B cell (primary cell): ENCODE measurements around the gene DHX40. TPM values are rescaled to one million over a fixed set of nuclear protein-coding genes. Genes with fewer than 3 reads are reported as not detected.

Experiments used
- ATAC-seq: fragments of 200-7000 bp; cut with Tn5 transposase; one replicate; pipeline ENCODE4 v1.10.0; 2021; ENCODE audit warnings: low read depth, mild to moderate bottlenecking, moderate number of reproducible peaks, moderate library complexity
- CTCF ChIA-PET: fragments of 350-600 bp; sonication (Branson Sonifier 250); formaldehyde crosslinking; loops from one replicate; lab custom pipeline; 2021; ENCODE audit warnings: antibody characterized with exemption, inconsistent platforms; lab: Charles Lee
- POLR2A ChIA-PET: fragments of 350-600 bp; sonication (Branson Sonifier 250); formaldehyde crosslinking; loops from one replicate; lab custom pipeline; 2021; ENCODE audit warnings: antibody characterized with exemption; lab: Charles Lee
- DNase-seq: peaks from one replicate; pipeline ENCODE4 v3.0.0; 2013
- H2AFZ ChIP-seq: 2 replicates; pipeline ENCODE4 v1.6.1; 2012; ENCODE audit warnings: mild to moderate bottlenecking, low read depth, low read length; ENCODE audit not compliant: insufficient read depth, poor library complexity, severe bottlenecking
- H3K27ac ChIP-seq, 2 donors: 1 replicate in 1 of 2; 2 replicates in 1 of 2; pipeline ENCODE4 v1.5.1; 2012 to 2013; ENCODE audit warnings: low read length in 2 of 2, mild to moderate bottlenecking in 2 of 2, moderate library complexity in 1 of 2
- H3K27me3 ChIP-seq, 4 experiments: fragments of 200-600 bp in 1 of 4; sonication (generic) in 1 of 4; replicated peaks in 1 of 4; 1 replicate in 2 of 4; 2 replicates in 2 of 4; pipeline versions ENCODE4 v1.6.1 to v1.7.0; 2013 to 2016; ENCODE audit warnings: low read length in 3 of 4, mild to moderate bottlenecking in 2 of 4, mixed read lengths in 1 of 4, moderate library complexity in 1 of 4; ENCODE audit not compliant: insufficient read depth in 4 of 4, control insufficient read depth in 3 of 4; ENCODE audit errors: control extremely low read depth in 1 of 4
- H3K36me3 ChIP-seq, 2 experiments: replicated peaks in 1 of 2; 1 replicate in 1 of 2; 2 replicates in 1 of 2; pipeline versions ENCODE4 v1.6.1 to v1.7.1; 2013; ENCODE audit warnings: low read length in 1 of 2; ENCODE audit not compliant: insufficient read depth in 2 of 2, control insufficient read depth in 1 of 2; ENCODE audit errors: control extremely low read depth in 1 of 2, extremely low read depth in 1 of 2
- H3K4me1 ChIP-seq, 2 donors: fragments of 200-600 bp in 1 of 2; sonication (generic) in 1 of 2; 1 replicate in 1 of 2; 2 replicates in 1 of 2; pipeline versions ENCODE4 v1.5.1 to v1.6.1; 2013 to 2017; ENCODE audit warnings: low read length in 2 of 2; ENCODE audit not compliant: control insufficient read depth in 2 of 2, insufficient read depth in 2 of 2
- H3K4me2 ChIP-seq: replicated peaks from 2 replicates; pipeline ENCODE3; 2012; ENCODE audit warnings: mild to moderate bottlenecking, low read depth, low read length; ENCODE audit not compliant: poor library complexity, severe bottlenecking
- H3K4me3 ChIP-seq, 5 experiments: fragments of 200-600 bp in 1 of 5; sonication (generic) in 1 of 5; 1 replicate in 3 of 5; 2 replicates in 2 of 5; pipeline versions ENCODE4 v1.5.1 to v1.7.0; 2011 to 2016; ENCODE audit warnings: low read length in 4 of 5, mild to moderate bottlenecking in 4 of 5, low read depth in 2 of 5, control low read depth in 1 of 5, moderate library complexity in 1 of 5; ENCODE audit not compliant: insufficient read depth in 1 of 5; ENCODE audit errors: control extremely low read depth in 1 of 5, extremely low read depth in 1 of 5
- H3K79me2 ChIP-seq: fragments of 200-600 bp; sonication (generic); one replicate; pipeline ENCODE4 v1.6.0; 2016; ENCODE audit warnings: low read length; ENCODE audit not compliant: control insufficient read depth, insufficient read depth
- H3K9ac ChIP-seq: fragments of 200-600 bp; sonication (generic); 2 replicates; pipeline ENCODE4 v1.6.1; 2017; ENCODE audit warnings: mild to moderate bottlenecking, low read length, moderate library complexity
- H3K9me3 ChIP-seq, 3 donors: one replicate each; pipeline versions ENCODE4 v1.6.1 to v1.7.1; 2013; ENCODE audit warnings: low read length in 2 of 3; ENCODE audit not compliant: control insufficient read depth in 2 of 3, insufficient read depth in 1 of 3; ENCODE audit errors: control extremely low read depth in 1 of 3
- H4K20me1 ChIP-seq: 2 replicates; pipeline ENCODE4 v1.6.0; 2012; ENCODE audit warnings: mild to moderate bottlenecking, low read length; ENCODE audit not compliant: insufficient read depth, control insufficient read depth, poor library complexity, severe bottlenecking
- H3K27ac Mint-ChIP-seq: one replicate; pipeline ENCODE4 v1.8.0; 2021; ENCODE audit warnings: mixed read lengths
- H3K27me3 Mint-ChIP-seq: one replicate; pipeline ENCODE4 v1.8.0; 2021; ENCODE audit warnings: mixed read lengths
- H3K4me1 Mint-ChIP-seq: one replicate; pipeline ENCODE4 v1.8.0; 2021; ENCODE audit warnings: mixed read lengths
- H3K4me3 Mint-ChIP-seq: one replicate; pipeline ENCODE4 v1.8.0; 2021; ENCODE audit warnings: mixed read lengths
- H3K9me3 Mint-ChIP-seq: one replicate; pipeline ENCODE4 v1.8.0; 2022; ENCODE audit warnings: mixed read lengths; ENCODE audit not compliant: insufficient read depth
- CTCF ChIP-seq: fragments of 200-600 bp; IDR thresholded peaks from one replicate; pipeline ENCODE4 v1.8.0; 2022; ENCODE audit warnings: antibody characterized with exemption, mild to moderate bottlenecking
- EZH2 ChIP-seq: IDR thresholded peaks from 2 replicates; pipeline ENCODE4 v1.6.1; 2012; ENCODE audit warnings: borderline replicate concordance, low read depth, mild to moderate bottlenecking, moderate library complexity, low read length; ENCODE audit not compliant: insufficient read depth, poor library complexity, severe bottlenecking
- WGBS: methylation state at CpG from one replicate; pipeline ENCODE4 v1.1.5; 2013; ENCODE audit warnings: missing lambda C conversion rate; ENCODE audit not compliant: insufficient coverage; 5-methylcytosine and 5-hydroxymethylcytosine counted together
- intact Hi-C: fragments of 100-400 bp; cut with micrococcal nuclease; formaldehyde crosslinking; loops from one replicate; pipeline ENCODE4 v1.10.0; 2022
- polyA plus RNA-seq: library from polyadenylated mRNA; depleted of rRNA; stranded (reverse); fragments of >200 nt; gene quantifications from 2 replicates; pipeline ENCODE4 v1.2.3, GENCODE V29; 2012
- total RNA-seq, 2 donors: library from RNA; stranded (reverse); fragments of 120-200 nt in 1 of 2; gene quantifications; 1 replicate in 1 of 2; 2 replicates in 1 of 2; pipeline versions ENCODE4 v1.2.3 to v1.2.4, GENCODE V29; 2013 to 2022

The DHX40 gene
- total and polyA plus RNA-seq, 2 donors (not counting 1 experiment from before 2014, with no cell fraction given) = 10.4 to 28.7 TPM

GRCh38 chr17:59525668-59526067 lies 39.7 kb upstream of the DHX40 start:
- peaks cover 0 to 2% of the 10 kb centered on the region in 2 donors for H3K4me1 ChIP-seq

GRCh38 chr17:59526451-59526850 lies 39.0 kb upstream of the DHX40 start:
- CTCF ChIA-PET = no interaction called here
- DNase-seq = no peak
- no peaks in the 10 kb centered on the region for H3K9me3 Mint-ChIP-seq

More at GRCh38 chr17:59525668-59526067, 39.7 kb upstream of the DHX40 start:
- H3K4me3 Mint-ChIP-seq = no peak overlapping the region
- peaks cover 0 to 3% (median under 1%) of the 10 kb centered on the region in 4 experiments for H3K27me3 ChIP-seq
- no peaks in the 10 kb centered on the region for H3K9me3 ChIP-seq
- no peak overlapping the region for H3K4me2 ChIP-seq
- no CpG with 5 or more reads among the region's 2 CpGs for WGBS
- DNase-seq (no peak), ATAC-seq (no peak)
- intact Hi-C loops = no loop called here
- no peak overlapping the region for H2AFZ ChIP-seq
- no peaks in the 10 kb centered on the region for H3K79me2 ChIP-seq
- H3K4me3 ChIP-seq = no peak overlapping the region
- no peaks in the 10 kb centered on the region for H3K36me3 ChIP-seq
- H4K20me1 ChIP-seq = no peaks in the 10 kb centered on the region
- H3K27ac Mint-ChIP-seq = no peak overlapping the region
- POLR2A ChIA-PET = no interaction called here
- H3K9ac ChIP-seq = no peak overlapping the region
- CTCF ChIA-PET = interaction anchor here (1.7 kb wide), 1 partner anchor 15 kb away, joined by 5 read pairs; no protein-coding TSS in a partner anchor
- no peak for TF ChIP-seq CTCF
- TF ChIP-seq EZH2 = no peak
- H3K27ac ChIP-seq = no peak overlapping the region
- H3K4me1 Mint-ChIP-seq = peaks cover 4% of the 10 kb centered on the region
- peaks cover 26% of the 10 kb centered on the region for H3K27me3 Mint-ChIP-seq
- no peaks in the 10 kb centered on the region for H3K9me3 Mint-ChIP-seq

More at GRCh38 chr17:59526451-59526850, 39.0 kb upstream of the DHX40 start:
- H3K9ac ChIP-seq = no peak overlapping the region
- no peak for TF ChIP-seq EZH2
- no peak for TF ChIP-seq CTCF
- no peak overlapping the region for H3K4me2 ChIP-seq
- H3K79me2 ChIP-seq = no peaks in the 10 kb centered on the region
- Mint-ChIP-seq H3K27me3 (peaks cover 20% of the 10 kb centered on the region), H3K27ac (no peak overlapping the region), H3K4me1 (peaks cover 2% of the 10 kb centered on the region), H3K4me3 (no peak overlapping the region)
- ATAC-seq = no peak
- no peak overlapping the region for H3K4me3 ChIP-seq
- intact Hi-C loops = no loop called here
- H3K4me1 ChIP-seq = no peaks in the 10 kb centered on the region
- H2AFZ ChIP-seq = no peak overlapping the region
- 80% methylated on average over 1 of the region's 2 CpGs for WGBS
- POLR2A ChIA-PET = no interaction called here
- H3K27ac ChIP-seq = no peak overlapping the region
- H3K36me3 ChIP-seq = no peaks in the 10 kb centered on the region
- H3K27me3 ChIP-seq = peaks cover 0 to 3% (median under 1%) of the 10 kb centered on the region in 4 experiments
- H4K20me1 ChIP-seq = no peaks in the 10 kb centered on the region
- no peaks in the 10 kb centered on the region for H3K9me3 ChIP-seq
